ENCODE results near the gene CSF3.

The CSF3 gene

DNA sequence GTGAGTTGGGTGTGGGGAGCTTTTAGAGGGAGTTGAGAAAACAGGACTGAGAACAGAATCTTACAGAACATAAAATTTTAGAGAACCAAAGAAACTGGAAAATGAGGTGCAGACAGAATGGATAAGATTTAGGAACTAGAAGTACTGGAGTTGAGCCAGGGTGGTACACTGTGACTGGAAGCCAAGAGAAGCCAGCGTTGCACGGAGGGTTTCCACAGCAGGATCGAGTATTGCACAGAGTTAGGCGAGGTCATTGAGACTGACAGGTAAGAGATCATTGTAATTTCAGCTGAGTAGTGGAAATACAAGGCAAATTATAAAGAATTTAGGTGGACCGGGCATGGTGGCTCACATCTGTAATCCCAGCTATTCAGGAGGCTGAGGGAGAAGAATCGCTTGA lies 45.9 kb upstream of the CSF3 start:
- no peaks in the 10 kb centered on the region for H3K27me3 ChIP-seq (ENCODE audit: low read length)
- no peak overlapping the region for H3K4me2 ChIP-seq (ENCODE audit: low read depth, low read length, poor library complexity, severe bottlenecking)
- no peaks in the 10 kb centered on the region for H3K9me3 ChIP-seq (ENCODE audit: insufficient read depth, low read length)
- H3K36me3 ChIP-seq (ENCODE audit: low read length), result no peaks in the 10 kb centered on the region
- no peak for TF ChIP-seq EZH2phosphoT487 (conservative IDR thresholded peaks at IDR 0.05; ENCODE audit: low read length)
- TF ChIP-seq, protein P1, sequence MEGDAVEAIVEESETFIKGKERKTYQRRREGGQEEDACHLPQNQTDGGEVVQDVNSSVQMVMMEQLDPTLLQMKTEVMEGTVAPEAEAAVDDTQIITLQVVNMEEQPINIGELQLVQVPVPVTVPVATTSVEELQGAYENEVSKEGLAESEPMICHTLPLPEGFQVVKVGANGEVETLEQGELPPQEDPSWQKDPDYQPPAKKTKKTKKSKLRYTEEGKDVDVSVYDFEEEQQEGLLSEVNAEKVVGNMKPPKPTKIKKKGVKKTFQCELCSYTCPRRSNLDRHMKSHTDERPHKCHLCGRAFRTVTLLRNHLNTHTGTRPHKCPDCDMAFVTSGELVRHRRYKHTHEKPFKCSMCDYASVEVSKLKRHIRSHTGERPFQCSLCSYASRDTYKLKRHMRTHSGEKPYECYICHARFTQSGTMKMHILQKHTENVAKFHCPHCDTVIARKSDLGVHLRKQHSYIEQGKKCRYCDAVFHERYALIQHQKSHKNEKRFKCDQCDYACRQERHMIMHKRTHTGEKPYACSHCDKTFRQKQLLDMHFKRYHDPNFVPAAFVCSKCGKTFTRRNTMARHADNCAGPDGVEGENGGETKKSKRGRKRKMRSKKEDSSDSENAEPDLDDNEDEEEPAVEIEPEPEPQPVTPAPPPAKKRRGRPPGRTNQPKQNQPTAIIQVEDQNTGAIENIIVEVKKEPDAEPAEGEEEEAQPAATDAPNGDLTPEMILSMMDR (IDR thresholded peaks at IDR 0.05; ENCODE audit: insufficient read depth, low read length, poor library complexity, severe bottlenecking), result no peak
- no peak overlapping the region for H3K4me3 ChIP-seq (ENCODE audit: insufficient read depth, low read length, poor library complexity, severe bottlenecking)
- no peaks in the 10 kb centered on the region for H3K9me2 ChIP-seq (replicated peaks; ENCODE audit: insufficient read depth, low read length)
- H3K27ac ChIP-seq (ENCODE audit: low read depth, low read length), result no peak overlapping the region
- H3K79me2 ChIP-seq (ENCODE audit: insufficient read depth, low read length), result no peaks in the 10 kb centered on the region
- H3F3A ChIP-seq (ENCODE audit: insufficient read depth), result no peaks in the 10 kb centered on the region
- no peak overlapping the region for H2AFZ ChIP-seq (ENCODE audit: low read depth, low read length, severe bottlenecking)
- no peak overlapping the region for H3K9ac ChIP-seq (ENCODE audit: low read length)
- H4K20me1 ChIP-seq (ENCODE audit: low read depth, low read length), result no peaks in the 10 kb centered on the region

DNA sequence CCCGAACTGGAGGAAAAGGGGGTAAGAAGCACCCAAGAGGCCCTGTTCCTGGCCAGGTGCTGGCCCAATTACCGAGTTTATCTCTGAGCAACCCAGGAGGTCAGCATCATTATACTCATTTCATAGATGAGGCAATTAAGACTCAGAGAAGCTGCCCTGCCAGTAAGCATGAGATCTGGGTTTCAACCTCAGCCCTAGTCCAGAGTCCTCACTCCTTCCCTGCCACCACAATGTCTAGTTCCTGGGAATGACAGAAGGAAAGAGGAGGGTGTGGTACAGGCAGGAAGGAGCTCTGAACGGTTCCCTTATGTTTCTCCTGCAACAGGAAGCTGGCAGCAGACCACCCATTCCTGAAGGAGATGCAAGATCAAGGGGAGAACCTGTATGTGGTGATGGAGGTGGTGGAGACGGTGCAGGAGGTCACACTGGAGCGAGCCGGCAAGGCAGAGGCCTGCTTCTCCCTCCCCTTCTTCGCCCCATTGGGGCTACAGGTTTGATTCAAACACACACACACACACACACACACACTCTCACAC lies 45.0 kb upstream of the CSF3 start:
- H3K4me2 ChIP-seq (ENCODE audit: low read depth, low read length, poor library complexity, severe bottlenecking), result no peak overlapping the region
- no peaks in the 10 kb centered on the region for H4K20me1 ChIP-seq (ENCODE audit: low read depth, low read length)
- H3K4me3 ChIP-seq (ENCODE audit: insufficient read depth, low read length, poor library complexity, severe bottlenecking), result no peak overlapping the region
- no peaks in the 10 kb centered on the region for H3K27me3 ChIP-seq (ENCODE audit: low read length)
- no peak overlapping the region for H3K9ac ChIP-seq (ENCODE audit: low read length)
- no peaks in the 10 kb centered on the region for H3K36me3 ChIP-seq (ENCODE audit: low read length)
- no peak overlapping the region for H3K27ac ChIP-seq (ENCODE audit: low read depth, low read length)
- no peaks in the 10 kb centered on the region for H3F3A ChIP-seq (ENCODE audit: insufficient read depth)
- no peak overlapping the region for H2AFZ ChIP-seq (ENCODE audit: low read depth, low read length, severe bottlenecking)
- H3K9me2 ChIP-seq (replicated peaks; ENCODE audit: insufficient read depth, low read length), result no peaks in the 10 kb centered on the region
- H3K79me2 ChIP-seq (ENCODE audit: insufficient read depth, low read length), result no peaks in the 10 kb centered on the region
- TF ChIP-seq EZH2phosphoT487 (conservative IDR thresholded peaks at IDR 0.05; ENCODE audit: low read length), result no peak
- TF ChIP-seq, protein P1 (IDR thresholded peaks at IDR 0.05; ENCODE audit: insufficient read depth, low read length, poor library complexity, severe bottlenecking), result no peak
- no peaks in the 10 kb centered on the region for H3K9me3 ChIP-seq (ENCODE audit: insufficient read depth, low read length)

DNA sequence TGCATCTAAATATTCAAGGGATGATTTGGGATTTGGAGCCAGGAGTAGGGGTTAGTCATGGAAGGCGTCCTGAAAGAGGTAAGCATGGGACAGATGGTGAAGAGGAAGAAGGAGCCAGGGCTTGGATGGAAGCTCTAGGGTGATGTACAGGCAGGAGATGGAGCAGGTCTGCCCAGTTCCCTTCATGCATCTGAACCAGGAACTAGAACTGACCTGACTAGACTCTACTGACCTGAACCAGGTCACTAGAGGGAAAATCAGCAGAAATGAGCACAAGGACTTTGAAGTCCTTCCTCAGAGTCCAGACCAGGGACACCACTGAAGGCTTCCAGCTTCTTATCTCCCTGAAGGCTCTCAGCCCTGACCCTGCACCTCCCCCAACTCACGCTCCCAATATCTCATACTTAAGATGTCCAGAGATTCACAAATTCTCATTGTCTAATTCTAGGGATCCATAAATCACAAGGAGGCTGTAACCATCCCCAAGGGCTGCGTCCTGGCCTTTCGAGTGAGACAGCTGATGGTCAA lies 44.1 kb upstream of the CSF3 start:
- Histone ChIP-seq H3K9me2 (replicated peaks; ENCODE audit: insufficient read depth, low read length) (no peaks in the 10 kb centered on the region), H4K20me1 (ENCODE audit: low read depth, low read length) (no peaks in the 10 kb centered on the region), H3K9ac (ENCODE audit: low read length) (no peak overlapping the region), H3K9me3 (ENCODE audit: insufficient read depth, low read length) (no peaks in the 10 kb centered on the region), H3K36me3 (ENCODE audit: low read length) (no peaks in the 10 kb centered on the region), H3K4me3 (ENCODE audit: insufficient read depth, low read length, poor library complexity, severe bottlenecking) (no peak overlapping the region), H3K27ac (ENCODE audit: low read depth, low read length) (no peak overlapping the region), H3K27me3 (ENCODE audit: low read length) (no peaks in the 10 kb centered on the region), H3K79me2 (ENCODE audit: insufficient read depth, low read length) (no peaks in the 10 kb centered on the region), H3F3A (ENCODE audit: insufficient read depth) (no peaks in the 10 kb centered on the region), H2AFZ (ENCODE audit: low read depth, low read length, severe bottlenecking) (no peak overlapping the region), H3K4me2 (ENCODE audit: low read depth, low read length, poor library complexity, severe bottlenecking) (no peak overlapping the region)
- no peak for TF ChIP-seq EZH2phosphoT487 (conservative IDR thresholded peaks at IDR 0.05; ENCODE audit: low read length)
- TF ChIP-seq, protein P1 (IDR thresholded peaks at IDR 0.05; ENCODE audit: insufficient read depth, low read length, poor library complexity, severe bottlenecking), result no peak

All from SU-DHL-6 (cell line).